PC-3 (cell line): ENCODE results near the gene CCS. TPM values are rescaled to one million over a fixed set of nuclear protein-coding genes. Genes with fewer than 3 reads are reported as not detected.

Experiments
- ATAC-seq: fragments of 200-7000 bp; cut with Tn5 transposase; 2 replicates; pipeline ENCODE4 v1.9.1; 2020; ENCODE audit warnings: mild to moderate bottlenecking, moderate library complexity
- BruUV-seq: library from RNA; stranded (reverse); fragments of 400-500 nt; replicated peaks from 2 replicates; lab custom pipeline; 2021; lab: Mats Ljungman, UMichigan
- CTCF ChIA-PET: fragments of 300-600 bp; sonication (Branson Sonifier 250); formaldehyde crosslinking; loops from one replicate; lab custom pipeline; 2022; ENCODE audit warnings: antibody characterized with exemption; lab: Charles Lee
- POLR2A ChIA-PET: fragments of 300-600 bp; sonication (Branson Sonifier 250); formaldehyde crosslinking; loops from one replicate; lab custom pipeline; 2022; ENCODE audit warnings: antibody characterized with exemption; ENCODE audit not compliant: unreplicated experiment; lab: Charles Lee
- DNase-seq: peaks from one replicate; pipeline ENCODE4 v3.0.0-alpha.2; 2015
- H2AFZ ChIP-seq: fragments of 300-600 bp; sonication (generic); 2 replicates; pipeline ENCODE4 v1.6.0; 2016; ENCODE audit warnings: antibody characterized with exemption, low read length
- H3F3A ChIP-seq: fragments of 300-600 bp; sonication (generic); one replicate; pipeline ENCODE4 v1.6.0; 2017; ENCODE audit warnings: antibody characterized with exemption, low read length, control low read depth, mild to moderate bottlenecking; ENCODE audit not compliant: unreplicated experiment
- H3K27ac ChIP-seq: fragments of 300-600 bp; sonication (generic); 2 replicates; pipeline ENCODE4 v1.5.1; 2016; ENCODE audit warnings: mild to moderate bottlenecking, low read length
- H3K27me3 ChIP-seq: fragments of 300-600 bp; sonication (generic); 2 replicates; pipeline ENCODE4 v1.6.1; 2016; ENCODE audit warnings: low read length, mixed read lengths
- H3K36me3 ChIP-seq: fragments of 300-600 bp; sonication (generic); 2 replicates; pipeline ENCODE4 v1.6.1; 2016; ENCODE audit warnings: low read depth, mixed run types, low read length, mixed read lengths
- H3K4me1 ChIP-seq: fragments of 300-600 bp; sonication (generic); 2 replicates; pipeline ENCODE4 v1.5.1; 2016; ENCODE audit warnings: low read length; ENCODE audit not compliant: insufficient read depth
- H3K4me2 ChIP-seq: fragments of 300-600 bp; sonication (generic); 2 replicates; pipeline ENCODE4 v1.6.0; 2016; ENCODE audit warnings: low read length
- H3K4me3 ChIP-seq: fragments of 300-600 bp; sonication (generic); 2 replicates; pipeline ENCODE4 v1.5.1; 2016; ENCODE audit warnings: mild to moderate bottlenecking, low read length, mixed read lengths
- H3K79me2 ChIP-seq: fragments of 300-600 bp; sonication (generic); 2 replicates; pipeline ENCODE4 v1.6.1; 2017; ENCODE audit warnings: low read length, mixed read lengths
- H3K9ac ChIP-seq: fragments of 300-600 bp; sonication (generic); 2 replicates; pipeline ENCODE4 v1.6.0; 2016; ENCODE audit warnings: mild to moderate bottlenecking, low read length
- H3K9me2 ChIP-seq: fragments of 300-600 bp; sonication (generic); replicated peaks from 2 replicates; pipeline ENCODE4 v1.6.1; 2016; ENCODE audit warnings: mixed run types, low read length, mixed read lengths
- H3K9me3 ChIP-seq: fragments of 300-600 bp; sonication (generic); 2 replicates; pipeline ENCODE4 v1.6.1; 2016; ENCODE audit warnings: low read length, mixed read lengths
- H4K20me1 ChIP-seq: fragments of 300-600 bp; sonication (generic); 2 replicates; pipeline ENCODE4 v1.6.1; 2016; ENCODE audit warnings: low read length, mixed read lengths
- CTCF ChIP-seq: fragments of 300-600 bp; sonication (generic); conservative IDR thresholded peaks from 2 replicates; pipeline ENCODE4 v1.5.1; 2017; ENCODE audit warnings: antibody characterized with exemption, low read depth, mild to moderate bottlenecking, low read length
- EZH2 ChIP-seq: fragments of 300-600 bp; sonication (generic); IDR thresholded peaks from one replicate; pipeline ENCODE4 v1.6.1; 2017; ENCODE audit warnings: antibody characterized with exemption, mild to moderate bottlenecking, low read length; ENCODE audit not compliant: unreplicated experiment
- EZH2phosphoT487 ChIP-seq: fragments of 300-600 bp; sonication (generic); IDR thresholded peaks from 2 replicates; pipeline ENCODE4 v1.6.1; 2018; ENCODE audit warnings: mild to moderate bottlenecking, antibody characterized with exemption, low read length, borderline replicate concordance
- intact Hi-C: fragments of 100-400 bp; cut with micrococcal nuclease; formaldehyde crosslinking; loops from 2 replicates; pipeline ENCODE4 v1.9.0; 2023
- total RNA-seq: library from RNA; depleted of rRNA; stranded (reverse); fragments of >200 nt; gene quantifications from 2 replicates; pipeline ENCODE4 v1.2.3, GENCODE V29; 2014

The CCS gene
- total RNA-seq, 1 experiment from 2014 or later: 43.8 TPM

GRCh38 chr11:66616379-66617154, 23.6 kb downstream of the CCS start, which contains the start of gene RBM14:
RBM14 (plus strand) TSS chr11:66616630; CDS start chr11:66616721, 91 bp downstream.
- Histone ChIP-seq H3K9me3 (no peaks in the 10 kb centered on the region), H2AFZ (peak within 1 kb of the TSS; percentile 71), H3F3A (no peaks in the 10 kb centered on the region), H3K4me1 (peaks cover 34% of the 10 kb centered on the region), H3K36me3 (peaks cover 31% of the 10 kb centered on the region), H3K27ac (peak within 1 kb of the TSS; percentile 77), H3K9me2 (no peaks in the 10 kb centered on the region), H3K4me3 (peak within 1 kb of the TSS; percentile 89), H3K4me2 (peak within 1 kb of the TSS; percentile 88), H3K79me2 (peaks cover 64% of the 10 kb centered on the region), H4K20me1 (peaks cover 44% of the 10 kb centered on the region), H3K9ac (peak within 1 kb of the TSS; percentile 94), H3K27me3 (no peaks in the 10 kb centered on the region)
- POLR2A ChIA-PET: interaction anchor here (0.5 to 1.5 kb wide), 11 partner anchors 18 to 192 kb away, joined by 3 to 20 read pairs (median 3); partner anchors contain the start of genes DPP3, RBM4, RBM4B and ZDHHC24
- intact Hi-C loops: loop anchor here (2.0 kb wide), 3 partner anchors 22 to 70 kb away; partner anchors contain the start of genes ACTN3, CCDC87, CCS and RBM4
- TF ChIP-seq EZH2phosphoT487 (no peak), CTCF (no peak), EZH2 (no peak)
- TSS peak; percentile 39 for BruUV-seq
- peak; percentile 100 for DNase-seq
- CTCF ChIA-PET: interaction anchor here (0.6 kb wide), 2 partner anchors 151 to 359 kb away, joined by 4 to 5 read pairs; no protein-coding TSS in a partner anchor
- peak; percentile 94 for ATAC-seq

- H3K27ac ChIP-seq: peak overlapping the region; percentile 72
- peak overlapping the region; percentile 88 for H3K4me2 ChIP-seq
- H3K4me3 ChIP-seq: peak overlapping the region; percentile 89
- H3K4me1 ChIP-seq: peaks cover 31% of the 10 kb centered on the region
- peaks cover 51% of the 10 kb centered on the region for H4K20me1 ChIP-seq
- BruUV-seq: no TSS peak
- H3K9ac ChIP-seq: peak overlapping the region; percentile 94
- peaks cover 71% of the 10 kb centered on the region for H3K79me2 ChIP-seq
- ATAC-seq (peak; percentile 9), DNase-seq (peak; percentile 44)
- TF ChIP-seq CTCF (no peak), EZH2 (no peak), EZH2phosphoT487 (no peak)
- intact Hi-C loops: loop anchor here (2.0 kb wide), 3 partner anchors 22 to 70 kb away; partner anchors contain the start of genes ACTN3, CCDC87, CCS and RBM4
- ChIA-PET POLR2A (interaction anchor here (0.5 to 1.5 kb wide), 7 partner anchors 19 to 151 kb away, joined by 3 to 20 read pairs (median 3); partner anchors contain the start of genes DPP3, RBM4 and ZDHHC24), CTCF (no interaction called here)
- H3F3A ChIP-seq: no peaks in the 10 kb centered on the region
- no peak overlapping the region for H2AFZ ChIP-seq
- H3K36me3 ChIP-seq: peaks cover 35% of the 10 kb centered on the region
- no peaks in the 10 kb centered on the region for H3K9me3 ChIP-seq
- H3K27me3 ChIP-seq: no peaks in the 10 kb centered on the region
- H3K9me2 ChIP-seq: no peaks in the 10 kb centered on the region
These were observed 24.3 kb downstream of the CCS start for GRCh38 chr11:66617155-66617834.
